Measurements from ENCODE around the gene CELF5. TPM values are rescaled to one million over a fixed set of nuclear protein-coding genes. Genes with fewer than 3 reads are reported as not detected.
"Not testable (repeated sequence)": the region's sequence is repeated elsewhere in the genome, so short reads cannot be mapped to it uniquely, and the experiment has no call there.

The CELF5 gene
- total RNA-seq, 1 donor from 2014 or later: not detected

DNA sequence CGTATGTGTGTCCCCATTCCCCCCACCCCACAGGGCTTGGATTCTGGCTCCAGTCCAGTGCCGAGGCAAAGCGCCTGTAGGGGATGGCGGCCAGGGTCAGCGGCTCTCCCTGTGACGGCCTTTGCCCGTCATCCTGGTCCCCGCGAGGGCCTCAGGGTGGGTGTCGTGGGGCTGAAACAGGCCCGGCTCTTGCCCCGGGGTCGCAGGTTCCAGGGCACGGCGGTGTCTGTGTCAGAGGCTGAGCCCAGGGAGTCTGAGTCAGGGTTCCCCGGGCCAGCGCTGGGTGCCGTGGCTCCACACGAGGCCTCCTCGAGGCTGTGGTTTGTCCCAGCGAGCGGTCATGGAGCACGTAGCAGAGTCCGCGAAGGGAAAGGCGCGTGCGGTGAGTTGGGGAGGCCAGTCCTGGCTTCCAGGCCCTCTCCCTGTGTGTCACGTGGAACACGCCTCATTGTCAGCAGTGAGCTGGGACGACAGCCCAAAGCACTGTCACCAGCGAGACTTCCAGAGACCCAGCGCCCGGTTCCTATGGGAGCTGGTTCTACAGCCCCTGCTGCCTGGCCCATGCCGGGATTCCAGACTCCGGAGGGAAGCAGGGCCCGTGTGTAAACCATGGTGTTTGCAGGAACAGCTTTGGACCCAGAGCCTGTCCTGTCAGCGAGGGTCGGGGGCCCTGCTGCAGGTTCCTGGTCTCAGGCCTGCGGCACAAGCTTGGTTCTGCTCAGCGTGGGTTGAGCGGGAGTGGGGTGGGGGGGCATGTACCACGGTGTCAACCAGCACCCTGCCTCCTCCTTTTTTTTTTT, 25.4 kb upstream of the CELF5 start:
- no peak overlapping the region for H3K4me3 ChIP-seq
- H3K4me1 ChIP-seq: no peaks in the 10 kb centered on the region
- H3K9me3 ChIP-seq (replicated peaks): no peaks in the 10 kb centered on the region
- no peak overlapping the region for H3K27ac ChIP-seq (replicated peaks)
- H3K36me3 ChIP-seq: peaks cover 32% of the 10 kb centered on the region
- no peak for DNase-seq
- H3K27me3 ChIP-seq (ENCODE audit: low read depth): no peaks in the 10 kb centered on the region
- TF ChIP-seq, protein P1, sequence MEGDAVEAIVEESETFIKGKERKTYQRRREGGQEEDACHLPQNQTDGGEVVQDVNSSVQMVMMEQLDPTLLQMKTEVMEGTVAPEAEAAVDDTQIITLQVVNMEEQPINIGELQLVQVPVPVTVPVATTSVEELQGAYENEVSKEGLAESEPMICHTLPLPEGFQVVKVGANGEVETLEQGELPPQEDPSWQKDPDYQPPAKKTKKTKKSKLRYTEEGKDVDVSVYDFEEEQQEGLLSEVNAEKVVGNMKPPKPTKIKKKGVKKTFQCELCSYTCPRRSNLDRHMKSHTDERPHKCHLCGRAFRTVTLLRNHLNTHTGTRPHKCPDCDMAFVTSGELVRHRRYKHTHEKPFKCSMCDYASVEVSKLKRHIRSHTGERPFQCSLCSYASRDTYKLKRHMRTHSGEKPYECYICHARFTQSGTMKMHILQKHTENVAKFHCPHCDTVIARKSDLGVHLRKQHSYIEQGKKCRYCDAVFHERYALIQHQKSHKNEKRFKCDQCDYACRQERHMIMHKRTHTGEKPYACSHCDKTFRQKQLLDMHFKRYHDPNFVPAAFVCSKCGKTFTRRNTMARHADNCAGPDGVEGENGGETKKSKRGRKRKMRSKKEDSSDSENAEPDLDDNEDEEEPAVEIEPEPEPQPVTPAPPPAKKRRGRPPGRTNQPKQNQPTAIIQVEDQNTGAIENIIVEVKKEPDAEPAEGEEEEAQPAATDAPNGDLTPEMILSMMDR (IDR thresholded peaks at IDR 0.05; ENCODE audit: borderline replicate concordance): no peak
- intact Hi-C loops (cut with micrococcal nuclease): no loop called here

GRCh38 chr19:3201072-3201700, 23.3 kb upstream of the CELF5 start:
- H3K4me3 ChIP-seq: no peak overlapping the region
- TF ChIP-seq, protein P1 (IDR thresholded peaks at IDR 0.05; ENCODE audit: borderline replicate concordance): no peak
- H3K36me3 ChIP-seq: peaks cover 47% of the 10 kb centered on the region
- no peaks in the 10 kb centered on the region for H3K27me3 ChIP-seq (ENCODE audit: low read depth)
- H3K4me1 ChIP-seq: no peaks in the 10 kb centered on the region
- no peak overlapping the region for H3K27ac ChIP-seq (replicated peaks)
- no peak for DNase-seq
- intact Hi-C loops (cut with micrococcal nuclease): no loop called here
- H3K9me3 ChIP-seq (replicated peaks): no peaks in the 10 kb centered on the region

- Histone ChIP-seq H3K4me3 (no peak overlapping the region), H3K27ac (replicated peaks) (no peak overlapping the region), H3K4me1 (no peaks in the 10 kb centered on the region), H3K27me3 (ENCODE audit: low read depth) (no peaks in the 10 kb centered on the region), H3K36me3 (peaks cover 47% of the 10 kb centered on the region), H3K9me3 (replicated peaks) (no peaks in the 10 kb centered on the region)
- TF ChIP-seq, protein P1 (IDR thresholded peaks at IDR 0.05; ENCODE audit: borderline replicate concordance): no peak
- DNase-seq: no peak
- intact Hi-C loops (cut with micrococcal nuclease): no loop called here
Measured at GRCh38 chr19:3201911-3202310, 22.6 kb upstream of the CELF5 start.

DNA sequence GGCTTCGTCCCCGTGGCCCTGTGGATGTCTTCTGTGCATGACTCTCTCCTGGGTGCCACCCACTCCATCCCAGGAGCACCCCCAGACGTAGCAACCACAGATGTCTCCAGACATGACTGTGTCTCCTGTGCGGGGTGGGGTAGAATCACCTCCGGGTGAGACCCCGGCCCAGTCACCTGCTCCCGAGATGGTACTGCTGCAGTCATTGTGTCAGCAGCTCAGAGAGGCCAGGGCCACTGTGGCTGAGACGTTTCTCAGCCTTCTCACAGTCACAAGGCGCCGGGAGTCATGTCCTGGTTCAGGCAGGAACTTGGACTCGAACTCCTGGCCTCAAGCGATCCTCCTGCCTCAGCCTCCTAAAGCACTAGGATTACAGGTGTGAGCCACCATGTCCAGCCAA, 22.1 kb upstream of the CELF5 start:
- Histone ChIP-seq H3K36me3 (peaks cover 49% of the 10 kb centered on the region), H3K27ac (replicated peaks) (no peak overlapping the region), H3K9me3 (replicated peaks) (no peaks in the 10 kb centered on the region), H3K4me3 (no peak overlapping the region), H3K4me1 (no peaks in the 10 kb centered on the region), H3K27me3 (ENCODE audit: low read depth) (no peaks in the 10 kb centered on the region)
- intact Hi-C loops (cut with micrococcal nuclease): no loop called here
- TF ChIP-seq, protein P1 (IDR thresholded peaks at IDR 0.05; ENCODE audit: borderline replicate concordance): no peak
- no peak for DNase-seq

DNA sequence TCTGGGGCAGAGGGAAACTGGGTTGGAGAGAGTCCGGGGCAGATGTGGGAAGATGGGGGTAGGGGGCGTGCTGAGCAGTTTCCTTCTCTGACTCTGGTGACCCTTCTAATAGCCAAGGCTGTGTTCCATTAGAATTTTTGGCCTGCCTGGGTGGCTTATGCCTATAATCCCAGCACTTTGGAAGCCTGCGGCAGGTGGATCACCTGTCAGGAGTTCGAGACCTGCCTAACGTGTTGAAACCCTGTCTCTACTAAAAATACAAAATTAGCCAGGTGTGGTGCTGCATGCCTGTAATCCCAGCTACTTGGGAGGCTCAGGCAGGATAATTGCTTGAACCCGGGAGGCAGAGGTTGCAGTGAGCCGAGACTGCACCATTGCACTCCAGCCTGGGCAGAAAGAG, 21.6 kb upstream of the CELF5 start:
- H3K9me3 ChIP-seq (replicated peaks); H3K27ac ChIP-seq (replicated peaks); DNase-seq; H3K4me1 ChIP-seq; H3K27me3 ChIP-seq (ENCODE audit: low read depth); H3K4me3 ChIP-seq; intact Hi-C loops (cut with micrococcal nuclease): not testable (repeated sequence)
- H3K36me3 ChIP-seq: peaks cover 55% of the 10 kb centered on the region

Measured in left ventricle myocardium inferior (tissue), 1 donor.